Endometrial microvascular endothelial cells (primary cell): ENCODE data around the gene MZT2B. TPM values are rescaled to one million over a fixed set of nuclear protein-coding genes. Genes with fewer than 3 reads are reported as not detected.
"Not testable (repeated sequence)": the region's sequence is repeated elsewhere in the genome, so short reads cannot be mapped to it uniquely, and the experiment has no call there.

ENCODE experiments used
- in situ Hi-C: cut with HindIII; loops from 2 replicates; pipeline ENCODE4 v1.10.0; 2017; ENCODE audit warnings: low sequenced_read_pairs, low pct_unique_long_range_greater_than_20kb; ENCODE audit errors: inconsistent ontology term
- total RNA-seq: library from RNA; depleted of rRNA; stranded (reverse); fragments of >200 nt; gene quantifications from one replicate; pipeline ENCODE4 v1.2.3, GENCODE V29; 2015; ENCODE audit errors: inconsistent ontology term

The MZT2B gene
- total RNA-seq, 1 donor from 2014 or later: 136 TPM

DNA sequence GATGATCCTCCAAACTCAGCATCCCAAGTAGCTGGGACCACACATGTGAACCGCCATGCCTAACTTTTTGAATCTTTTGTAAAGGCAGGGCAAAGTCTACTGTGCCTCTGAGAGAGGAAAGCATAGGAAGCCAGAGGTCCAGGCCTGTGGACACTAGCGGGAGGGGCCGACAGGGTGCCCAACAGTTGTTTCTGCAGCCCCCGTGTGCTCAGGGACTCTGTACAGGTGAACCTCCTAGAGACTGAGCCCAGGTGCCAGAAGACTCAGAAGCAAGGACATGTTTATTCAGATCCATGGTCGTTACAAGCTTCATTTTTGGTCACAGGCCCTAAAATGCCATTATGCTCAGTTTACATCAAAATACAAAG, 30.9 kb upstream of the MZT2B start:
- in situ Hi-C loops: not testable (repeated sequence)

DNA sequence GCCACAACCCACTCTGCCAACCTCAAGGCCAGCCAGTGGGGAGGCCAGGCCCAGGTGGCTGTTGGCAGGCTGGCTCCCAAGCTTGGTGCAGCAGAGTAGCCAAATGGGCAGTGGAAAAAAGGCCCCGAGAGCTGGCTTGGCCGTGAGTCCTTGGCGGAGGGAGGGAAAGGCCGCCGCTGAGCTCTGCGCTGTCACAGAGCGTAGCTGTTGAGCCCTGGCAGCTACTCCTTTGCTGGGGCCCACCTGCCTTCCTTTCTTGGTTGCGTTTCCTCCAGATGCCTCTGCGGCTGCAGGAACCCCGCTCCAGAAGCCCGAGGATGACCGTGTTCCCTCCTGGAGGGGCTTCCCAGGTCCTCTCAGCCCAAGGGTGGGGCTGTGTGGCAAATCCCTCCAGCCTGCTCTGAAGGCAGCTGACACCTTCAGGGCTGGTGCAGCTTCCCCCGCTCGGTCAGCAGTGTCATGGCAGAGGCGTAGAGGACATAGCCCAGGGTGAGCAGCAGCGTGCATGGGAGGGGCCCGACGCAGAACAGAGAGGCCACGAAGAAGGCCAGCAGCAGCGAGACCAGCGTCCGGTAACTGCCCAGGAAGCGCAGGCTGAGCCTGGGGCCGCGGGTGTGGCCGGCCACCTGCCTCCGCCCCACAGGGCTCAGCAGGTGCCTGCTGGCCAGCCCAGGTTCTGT, 29.8 kb upstream of the MZT2B start:
- in situ Hi-C loops: not testable (repeated sequence)

DNA sequence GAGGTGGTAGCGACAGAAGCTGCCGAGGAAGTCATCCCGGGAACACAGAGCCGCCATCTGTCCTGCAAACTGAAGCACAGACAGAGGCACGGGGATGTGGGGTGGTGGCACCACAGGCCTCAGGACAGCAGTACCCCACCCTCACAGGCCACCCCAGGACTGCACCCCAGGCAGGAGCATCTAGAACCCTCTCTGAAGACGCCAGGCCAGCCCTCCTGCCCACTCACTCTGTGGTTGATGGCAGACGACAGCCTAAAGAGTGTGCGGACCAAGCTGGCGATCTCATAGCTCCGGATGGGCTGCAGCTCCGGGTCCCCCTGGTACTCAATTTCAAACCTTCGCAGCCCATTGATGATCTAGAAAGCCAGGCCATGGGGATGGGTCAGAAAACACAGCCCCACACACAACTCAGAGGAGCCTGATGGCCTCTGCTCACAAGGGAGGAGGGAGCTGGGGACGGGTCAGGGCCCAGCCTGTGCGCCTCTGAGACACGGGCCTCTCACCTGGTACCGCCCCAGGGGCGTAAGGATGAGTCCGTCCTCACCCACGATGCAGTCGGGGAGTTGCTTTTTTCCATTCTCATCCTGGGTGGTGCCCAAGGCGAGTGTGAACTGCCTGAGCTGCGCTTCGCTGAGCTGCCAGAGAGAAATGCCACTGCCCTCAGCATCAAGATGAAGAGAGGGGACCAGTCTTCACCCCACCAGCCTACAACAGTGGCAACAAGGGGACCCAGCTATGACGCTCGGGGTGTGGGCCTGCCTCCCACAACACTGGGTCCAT, 29.1 kb upstream of the MZT2B start:
- in situ Hi-C loops: no loop called here

DNA sequence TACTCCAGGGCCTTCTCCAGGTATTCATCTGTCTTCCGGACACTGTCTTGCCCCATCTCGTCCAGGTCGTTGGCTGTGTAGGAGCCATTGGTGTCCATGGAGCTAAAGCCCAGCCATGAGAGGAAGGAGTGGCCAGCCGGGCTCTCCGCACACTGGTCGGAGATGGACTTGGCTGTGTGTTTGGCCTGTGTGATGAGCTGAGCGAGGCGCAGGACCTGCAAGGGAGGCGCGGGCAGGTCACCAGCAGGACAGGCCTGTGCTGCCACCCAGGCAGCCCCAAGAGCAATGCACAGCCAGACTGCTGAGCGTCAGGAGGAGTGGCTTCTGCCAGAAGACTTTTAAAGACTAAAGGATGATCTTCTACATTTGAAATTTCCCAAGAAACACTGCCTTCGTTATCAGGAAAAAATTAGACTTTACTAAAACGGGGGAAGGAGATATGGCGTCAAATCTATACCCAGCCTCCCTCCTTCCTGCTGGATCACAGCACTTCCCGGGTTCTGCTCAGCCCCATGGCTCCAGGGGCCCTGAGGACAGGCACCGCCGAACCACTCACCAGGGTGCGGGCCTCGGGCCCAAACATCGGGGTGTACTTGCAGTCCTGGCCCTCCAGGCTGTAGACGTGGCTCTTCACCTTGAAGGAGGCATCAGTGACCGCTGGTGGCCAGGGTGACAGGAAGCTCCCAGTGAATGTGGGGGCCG, 28.2 kb upstream of the MZT2B start:
- in situ Hi-C loops: not testable (repeated sequence)

DNA sequence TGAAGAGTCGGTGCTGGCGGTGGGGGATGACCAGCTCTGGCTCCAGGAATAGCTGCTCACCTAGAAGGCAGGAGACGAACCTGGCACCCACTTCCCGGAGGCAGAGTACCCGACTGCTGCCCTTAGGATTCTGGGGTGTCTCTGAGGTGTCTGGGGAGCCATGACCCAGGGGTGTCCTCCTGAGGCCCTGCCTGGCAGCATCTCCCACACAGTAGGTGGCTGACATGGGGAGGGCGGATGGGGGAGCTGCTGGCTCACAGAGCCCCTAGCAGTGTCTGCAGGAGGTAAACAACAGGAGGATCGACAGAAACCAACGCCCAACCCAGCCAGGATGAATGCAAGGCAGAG, 27.7 kb upstream of the MZT2B start:
- in situ Hi-C loops: not testable (repeated sequence)

DNA sequence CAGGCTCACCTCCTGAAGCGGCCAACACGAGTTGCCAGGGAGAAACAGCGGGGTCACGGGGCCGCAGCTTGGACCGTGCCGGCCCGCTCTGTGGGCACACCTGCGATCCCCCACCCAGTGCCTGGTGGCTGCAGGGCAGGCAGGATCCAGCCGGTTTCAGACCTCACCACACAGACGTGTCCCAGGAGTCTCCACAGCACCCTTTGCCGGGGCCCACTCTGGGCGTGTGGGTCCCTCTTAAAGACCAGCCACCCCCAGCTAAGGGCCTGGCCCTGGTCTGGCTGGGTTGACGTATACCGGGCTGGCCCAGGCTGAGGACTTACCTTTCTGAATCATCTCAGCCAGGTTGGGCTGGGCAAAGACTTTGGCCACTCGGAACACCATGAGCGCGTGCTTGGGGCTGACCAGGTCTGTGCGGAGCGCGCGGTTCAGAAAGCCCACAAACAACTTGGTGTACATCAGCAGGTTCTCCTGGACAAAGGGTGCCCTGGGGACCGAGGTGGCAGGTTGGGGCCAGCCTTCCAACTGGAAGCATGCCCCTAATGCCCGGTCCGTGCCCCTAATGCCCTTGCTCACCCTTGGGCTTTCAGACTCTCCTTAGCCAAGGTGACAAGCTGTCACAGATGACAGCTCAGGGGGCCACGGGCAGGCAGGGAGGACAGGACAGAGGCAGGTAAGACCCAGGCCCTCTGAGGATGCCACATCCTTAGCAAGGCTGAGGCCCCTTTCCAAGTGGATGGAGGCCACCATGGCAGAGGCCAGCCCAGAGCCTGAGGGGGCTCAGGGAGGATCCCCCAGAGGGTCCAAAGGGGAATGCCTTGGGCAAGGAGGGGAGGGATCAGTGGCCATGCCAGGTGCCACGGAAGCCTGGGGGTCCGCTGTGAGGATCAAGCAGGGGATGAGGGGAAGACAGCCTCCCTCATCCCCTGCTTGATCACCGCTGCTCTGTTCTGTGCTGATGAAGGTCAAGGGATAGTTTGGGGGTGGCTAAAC, 27.0 kb upstream of the MZT2B start:
- in situ Hi-C loops: no loop called here

DNA sequence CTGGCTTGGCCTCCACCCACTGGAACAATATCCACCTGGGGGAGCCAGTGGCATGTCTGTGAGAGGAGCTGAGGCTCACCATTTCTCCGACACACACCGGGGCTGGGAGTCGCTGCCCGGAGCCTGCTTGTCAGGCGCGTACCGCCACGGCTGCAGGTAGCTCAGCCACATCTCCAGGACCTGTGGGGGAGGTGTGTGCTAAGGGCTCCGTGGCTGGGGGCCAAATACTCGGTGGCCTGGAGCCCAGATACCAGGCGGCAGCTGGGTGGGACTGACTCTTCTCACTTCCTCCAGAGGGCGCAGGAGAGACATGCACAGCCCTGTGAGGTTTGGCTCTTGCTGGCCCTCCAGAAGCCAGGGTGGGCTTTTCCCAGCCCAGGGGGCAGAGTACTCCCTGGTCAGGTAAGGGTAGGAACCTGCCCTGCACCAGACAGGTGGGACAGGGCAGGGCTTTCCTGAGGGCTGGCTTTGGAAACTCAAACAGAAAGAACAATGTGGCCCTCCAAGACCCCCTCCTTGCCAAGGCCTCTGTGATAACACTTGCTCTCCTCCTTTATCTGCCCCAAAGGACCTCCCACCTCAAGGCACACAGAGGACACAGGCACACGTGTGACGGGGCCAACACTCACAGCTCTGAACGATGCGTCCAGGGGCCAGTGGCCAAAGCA, 26.0 kb upstream of the MZT2B start:
- in situ Hi-C loops: not testable (repeated sequence)

DNA sequence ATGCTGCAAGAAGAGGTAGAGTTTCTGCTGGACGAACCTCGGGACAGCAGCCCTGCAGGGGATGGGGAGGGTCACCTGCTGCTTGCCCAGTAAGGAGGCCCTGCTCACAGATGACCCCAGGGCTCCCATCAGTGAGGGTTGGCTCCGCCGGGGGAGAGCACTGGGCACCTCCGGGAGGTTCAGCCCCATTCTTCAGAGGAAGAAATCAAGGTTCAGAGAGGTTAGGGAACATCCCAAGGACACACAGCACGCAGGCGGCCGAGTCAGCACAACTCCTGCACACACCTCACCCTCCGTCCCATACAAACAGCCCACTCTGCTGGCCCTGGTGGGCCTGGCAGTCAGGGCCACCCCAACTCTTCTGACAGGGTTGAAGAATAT, 25.4 kb upstream of the MZT2B start:
- in situ Hi-C loops: no loop called here

DNA sequence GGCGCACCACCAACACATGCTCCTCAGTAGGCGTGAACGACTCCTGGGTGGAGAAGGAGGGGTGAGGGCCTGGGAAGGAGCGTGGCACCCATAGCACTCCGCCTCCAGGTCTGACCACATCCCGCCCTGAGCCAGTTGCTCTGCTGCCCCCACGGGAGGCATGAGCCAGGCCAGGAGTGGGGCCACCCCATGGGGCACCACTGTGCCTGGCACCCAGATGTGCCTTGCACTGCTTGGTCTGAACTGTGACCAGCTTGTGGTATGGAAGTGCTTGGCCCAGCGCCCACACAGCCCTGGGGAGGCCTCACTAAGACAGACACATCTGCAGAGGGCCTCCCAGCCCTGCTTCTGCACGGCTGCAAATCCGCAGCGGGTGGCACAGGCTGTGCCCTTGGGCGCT, 24.7 kb upstream of the MZT2B start:
- in situ Hi-C loops: not testable (repeated sequence)

DNA sequence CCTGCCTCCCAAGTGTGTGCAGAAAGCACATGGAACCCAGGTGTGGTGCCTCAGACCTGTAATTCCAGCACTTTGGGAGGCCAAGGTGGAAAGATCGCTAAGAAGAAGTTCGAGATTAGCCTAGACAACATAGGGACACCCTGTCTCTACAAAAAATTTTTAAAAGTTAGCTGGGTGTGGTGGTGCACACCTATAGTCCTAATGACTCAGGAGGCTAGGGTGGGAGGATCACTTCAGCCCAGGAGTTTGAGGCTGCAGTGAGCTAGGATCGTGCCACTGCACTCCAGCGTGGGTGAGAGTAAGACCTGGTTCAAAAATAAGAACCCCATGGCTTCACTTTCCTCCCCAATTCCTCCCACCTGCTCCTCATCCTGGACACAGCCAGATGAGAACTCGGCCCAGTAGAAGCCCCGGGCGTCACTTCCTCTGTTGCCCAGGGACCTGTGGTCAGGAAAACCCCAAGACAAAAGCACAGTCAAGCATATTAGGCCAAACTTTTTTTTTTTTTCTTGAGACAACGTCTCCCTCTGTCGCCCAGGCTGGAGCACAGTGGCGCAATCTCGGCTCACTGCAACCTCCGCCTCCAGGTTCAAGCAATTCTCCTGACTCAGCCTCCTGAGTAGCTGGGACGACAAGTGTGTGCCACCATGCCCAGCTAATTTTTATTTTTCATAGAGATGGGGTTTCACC, 24.1 kb upstream of the MZT2B start:
- in situ Hi-C loops: not testable (repeated sequence)

DNA sequence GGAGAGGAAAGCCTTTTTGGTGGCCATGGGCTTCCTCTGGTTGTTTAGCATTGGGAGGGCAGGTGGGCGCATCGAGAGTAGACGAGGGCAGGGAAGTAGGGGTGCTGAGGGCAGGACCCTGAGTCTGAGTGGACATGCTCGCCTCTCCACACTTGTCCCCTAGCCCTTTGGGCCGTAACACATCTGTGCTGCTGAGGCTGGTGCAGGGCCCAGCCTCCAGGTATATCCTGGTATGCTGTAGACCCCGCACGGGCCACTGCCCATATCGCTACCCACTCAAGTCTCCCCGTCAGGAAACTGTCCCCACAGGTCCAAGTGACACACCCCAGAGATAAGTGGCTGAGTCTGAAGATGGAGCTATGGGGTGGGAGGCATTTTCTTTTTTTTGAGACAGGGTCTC, 23.4 kb upstream of the MZT2B start:
- in situ Hi-C loops: no loop called here

DNA sequence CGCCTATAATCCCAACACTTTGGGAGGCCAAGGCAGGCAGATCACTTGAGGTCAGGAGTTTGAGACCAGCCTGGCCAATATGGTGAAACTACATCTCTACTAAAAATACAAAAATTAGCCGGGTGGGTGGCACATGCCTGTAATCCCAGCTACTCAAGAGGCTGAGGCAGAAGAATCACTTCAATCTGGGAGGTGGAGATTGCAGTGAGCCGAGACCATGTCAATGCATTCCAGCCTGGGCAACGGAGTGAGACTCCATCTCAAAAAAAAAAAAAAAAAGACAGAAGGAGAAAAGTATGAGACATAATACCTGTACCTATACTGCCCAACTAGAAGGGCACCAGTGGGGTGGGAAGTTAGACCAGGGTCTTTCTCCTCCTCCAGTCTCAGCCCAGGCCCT, 22.7 kb upstream of the MZT2B start:
- in situ Hi-C loops: not testable (repeated sequence)

DNA sequence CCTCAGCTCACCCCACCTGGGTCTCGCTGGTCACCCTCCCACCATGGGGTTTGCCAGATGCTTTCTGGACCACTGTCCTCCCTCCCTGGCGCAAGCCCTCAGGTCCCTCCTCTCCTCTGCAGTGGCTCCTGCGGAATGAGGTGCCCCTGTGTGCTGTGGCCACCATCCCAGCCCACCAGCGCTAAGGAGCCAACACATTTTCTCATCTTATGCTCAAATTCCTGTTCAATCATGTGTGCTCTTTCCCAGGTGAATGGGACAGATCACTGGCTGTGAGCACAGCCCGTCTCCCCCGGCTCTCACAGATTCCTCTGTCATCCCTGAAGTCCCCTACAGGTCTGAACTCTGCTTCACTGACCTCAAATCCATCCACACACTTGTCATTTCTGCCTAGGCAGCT, 21.9 kb upstream of the MZT2B start:
- in situ Hi-C loops: no loop called here

DNA sequence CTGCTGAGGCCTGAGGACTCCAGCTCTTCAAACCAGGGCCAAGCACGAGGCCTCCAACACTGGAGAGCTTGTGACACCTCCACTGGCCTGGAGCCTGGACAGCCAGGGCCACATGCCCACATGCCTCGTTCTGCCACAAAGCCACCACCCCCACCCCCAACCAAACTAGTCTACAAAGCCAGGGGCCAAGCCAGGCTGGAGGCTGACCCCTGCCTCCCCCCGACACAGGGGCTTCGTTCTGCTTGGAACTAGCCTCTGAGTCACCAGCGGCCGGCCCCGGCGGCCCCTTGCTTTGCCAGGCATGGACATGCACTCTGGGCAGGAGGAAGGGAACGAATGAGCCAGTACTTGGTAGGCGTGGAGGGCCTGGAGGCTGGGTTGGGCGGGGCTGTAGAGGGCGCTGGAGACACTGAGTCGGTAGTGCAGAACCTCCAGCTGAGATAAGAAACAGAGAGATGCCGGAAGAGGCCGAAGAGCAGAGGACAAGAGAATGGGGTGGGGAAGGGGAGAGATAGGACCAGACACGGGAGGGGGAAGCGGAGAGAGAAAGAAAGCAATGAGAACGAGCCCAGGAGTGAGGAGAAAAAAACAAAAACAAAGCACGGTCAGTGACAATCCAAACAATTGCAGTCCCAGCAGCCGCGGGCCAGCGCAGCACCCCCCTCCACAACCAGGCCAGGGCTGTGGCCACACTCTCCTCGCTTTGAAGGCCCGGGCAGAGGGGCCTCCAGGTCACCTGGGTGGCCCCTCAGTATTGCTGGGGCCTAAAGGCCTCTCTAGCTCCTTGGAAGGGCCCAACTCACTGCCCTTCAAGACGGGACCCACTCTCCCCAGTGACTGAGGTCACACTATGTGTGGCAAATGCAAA, 21.0 kb upstream of the MZT2B start:
- in situ Hi-C loops: not testable (repeated sequence)

DNA sequence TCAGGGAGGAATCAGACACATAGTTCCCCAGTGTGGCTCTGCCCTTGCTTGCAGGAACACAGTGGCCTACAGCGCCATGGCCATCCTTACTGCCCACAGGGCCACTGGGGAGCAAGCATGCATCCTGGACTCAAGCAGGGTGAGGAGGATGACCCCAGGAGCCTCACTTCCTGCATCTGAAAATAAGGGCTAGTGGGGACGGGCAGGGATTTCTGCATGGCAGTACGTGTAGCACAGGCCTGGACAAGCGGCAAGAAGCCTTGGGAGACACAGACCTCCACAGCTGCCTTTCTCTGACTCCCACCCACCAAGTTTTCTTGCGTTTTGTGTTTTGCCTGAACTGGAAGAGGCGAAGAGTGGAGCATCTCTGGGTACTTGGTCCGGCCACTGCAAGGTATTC, 19.6 kb upstream of the MZT2B start:
- in situ Hi-C loops: not testable (repeated sequence)

DNA sequence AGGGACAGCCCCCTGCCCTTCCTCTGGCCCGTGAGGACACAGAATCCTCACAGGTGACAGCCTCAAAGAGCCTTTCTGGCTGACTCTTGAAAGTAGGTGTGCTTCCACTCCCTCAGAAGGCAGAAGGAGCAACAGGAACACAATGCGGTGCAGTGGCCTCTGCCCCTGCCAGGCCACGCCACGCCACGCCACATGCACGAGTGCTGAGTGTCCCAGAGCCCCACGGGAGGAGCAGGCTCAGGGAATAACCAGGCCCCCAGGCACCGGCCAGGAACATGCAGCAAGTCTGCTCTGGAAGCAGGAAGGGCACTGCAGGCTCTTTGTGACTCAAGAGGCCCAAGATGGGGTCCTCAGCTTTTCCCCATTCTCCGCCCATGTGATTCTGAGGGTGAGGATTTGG, 19.1 kb upstream of the MZT2B start:
- in situ Hi-C loops: no loop called here
